MM.1S (cell line): ENCODE results near the gene MAGI3.

Experiments
- DNase-seq: peaks from one replicate; pipeline ENCODE4 v3.0.0-alpha.2; 2015
- H2AFZ ChIP-seq: fragments of 300-600 bp; sonication (generic); 2 replicates; pipeline ENCODE4 v1.6.0; 2016; ENCODE audit warnings: antibody characterized with exemption, low read length
- H3F3A ChIP-seq: fragments of 300-600 bp; sonication (generic); 2 replicates; pipeline ENCODE4 v1.6.1; 2016; ENCODE audit warnings: mild to moderate bottlenecking, antibody characterized with exemption, low read length, moderate library complexity, mixed read lengths; ENCODE audit not compliant: insufficient read depth
- H3K27ac ChIP-seq: fragments of 300-600 bp; sonication (generic); 2 replicates; pipeline ENCODE4 v1.5.1; 2016; ENCODE audit warnings: mild to moderate bottlenecking, low read length
- H3K27me3 ChIP-seq: fragments of 300-600 bp; sonication (generic); replicated peaks from 2 replicates; pipeline ENCODE4 v1.6.0; 2016; ENCODE audit warnings: low read length; ENCODE audit not compliant: insufficient read depth
- H3K36me3 ChIP-seq: fragments of 300-600 bp; sonication (generic); replicated peaks from 2 replicates; pipeline ENCODE4 v1.6.1; 2016; ENCODE audit warnings: mild to moderate bottlenecking, low read length, mixed read lengths; ENCODE audit not compliant: insufficient read depth
- H3K4me1 ChIP-seq: fragments of 300-600 bp; sonication (generic); 2 replicates; pipeline ENCODE4 v1.6.1; 2016; ENCODE audit warnings: low read length, mixed read lengths
- H3K4me2 ChIP-seq: fragments of 300-600 bp; sonication (generic); 2 replicates; pipeline ENCODE4 v1.6.0; 2016; ENCODE audit warnings: low read depth, low read length
- H3K4me3 ChIP-seq: fragments of 300-600 bp; sonication (generic); 2 replicates; pipeline ENCODE4 v1.5.1; 2016; ENCODE audit warnings: low read length, mixed read lengths
- H3K79me2 ChIP-seq: fragments of 300-600 bp; sonication (generic); 2 replicates; pipeline ENCODE4 v1.6.1; 2016; ENCODE audit warnings: mixed run types, low read length, mixed read lengths
- H3K9ac ChIP-seq: fragments of 300-600 bp; sonication (generic); 2 replicates; pipeline ENCODE4 v1.6.1; 2016; ENCODE audit warnings: low read length, mixed read lengths
- H3K9me2 ChIP-seq: fragments of 300-600 bp; sonication (generic); replicated peaks from 2 replicates; pipeline ENCODE4 v1.6.1; 2016; ENCODE audit warnings: mild to moderate bottlenecking, low read length, mixed read lengths; ENCODE audit not compliant: insufficient read depth
- H3K9me3 ChIP-seq: fragments of 300-600 bp; sonication (generic); replicated peaks from 2 replicates; pipeline ENCODE4 v1.6.1; 2016; ENCODE audit warnings: mild to moderate bottlenecking, low read length, mixed read lengths; ENCODE audit not compliant: insufficient read depth
- H4K20me1 ChIP-seq: fragments of 300-600 bp; sonication (generic); 2 replicates; pipeline ENCODE4 v1.6.1; 2016; ENCODE audit warnings: mild to moderate bottlenecking, low read length, moderate library complexity, mixed read lengths; ENCODE audit not compliant: insufficient read depth
- CTCF ChIP-seq: fragments of 300-600 bp; sonication (generic); IDR thresholded peaks from 2 replicates; pipeline ENCODE4 v1.5.1; 2016; ENCODE audit warnings: antibody characterized with exemption, low read length, mixed read lengths
- EZH2 ChIP-seq: fragments of 300-600 bp; sonication (generic); optimal IDR thresholded peaks from 2 replicates; pipeline ENCODE3; 2017; ENCODE audit warnings: low read depth, mild to moderate bottlenecking, antibody characterized with exemption, low read length, mixed read lengths
- EZH2phosphoT487 ChIP-seq: fragments of 300-600 bp; sonication (generic); IDR thresholded peaks from 2 replicates; pipeline ENCODE4 v1.6.1; 2018; ENCODE audit warnings: antibody characterized with exemption, low read length

The MAGI3 gene

GRCh38 chr1:113666126-113666525 lies 275.8 kb downstream of the MAGI3 start:
- Histone ChIP-seq H3K4me3 (no peak overlapping the region), H3K36me3 (no peaks in the 10 kb centered on the region), H3K27me3 (no peaks in the 10 kb centered on the region), H3K4me1 (no peaks in the 10 kb centered on the region), H3K9ac (no peak overlapping the region), H3K9me2 (no peaks in the 10 kb centered on the region), H4K20me1 (no peaks in the 10 kb centered on the region), H2AFZ (no peak overlapping the region), H3K9me3 (no peaks in the 10 kb centered on the region), H3K4me2 (no peak overlapping the region), H3K27ac (no peak overlapping the region), H3F3A (no peaks in the 10 kb centered on the region), H3K79me2 (no peaks in the 10 kb centered on the region)
- TF ChIP-seq EZH2phosphoT487 (no peak), CTCF (no peak), EZH2 (no peak)
- DNase-seq: no peak

GRCh38 chr1:113669988-113670387 lies 279.7 kb downstream of the MAGI3 start:
- no peaks in the 10 kb centered on the region for H3K27me3 ChIP-seq
- H3K9me2 ChIP-seq: no peaks in the 10 kb centered on the region
- no peaks in the 10 kb centered on the region for H3K79me2 ChIP-seq
- H4K20me1 ChIP-seq: no peaks in the 10 kb centered on the region
- H3K27ac ChIP-seq: no peak overlapping the region
- no peaks in the 10 kb centered on the region for H3F3A ChIP-seq
- TF ChIP-seq CTCF: no peak
- TF ChIP-seq EZH2: no peak
- no peak for TF ChIP-seq EZH2phosphoT487
- H3K36me3 ChIP-seq: no peaks in the 10 kb centered on the region
- H3K9ac ChIP-seq: no peak overlapping the region
- H3K9me3 ChIP-seq: no peaks in the 10 kb centered on the region
- H2AFZ ChIP-seq: no peak overlapping the region
- no peak overlapping the region for H3K4me3 ChIP-seq
- no peaks in the 10 kb centered on the region for H3K4me1 ChIP-seq
- no peak for DNase-seq
- H3K4me2 ChIP-seq: no peak overlapping the region

GRCh38 chr1:113670650-113671049 lies 280.3 kb downstream of the MAGI3 start:
- Histone ChIP-seq H3F3A (no peaks in the 10 kb centered on the region), H3K9me3 (no peaks in the 10 kb centered on the region), H3K27ac (no peak overlapping the region), H3K9ac (no peak overlapping the region), H3K36me3 (no peaks in the 10 kb centered on the region), H4K20me1 (no peaks in the 10 kb centered on the region), H3K4me3 (no peak overlapping the region), H3K9me2 (no peaks in the 10 kb centered on the region), H3K4me2 (no peak overlapping the region), H3K79me2 (no peaks in the 10 kb centered on the region), H3K27me3 (no peaks in the 10 kb centered on the region), H3K4me1 (no peaks in the 10 kb centered on the region), H2AFZ (no peak overlapping the region)
- DNase-seq: no peak
- TF ChIP-seq CTCF: no peak
- TF ChIP-seq EZH2phosphoT487: no peak
- no peak for TF ChIP-seq EZH2

- Histone ChIP-seq H3K4me2 (no peak overlapping the region), H3F3A (no peaks in the 10 kb centered on the region), H3K4me3 (no peak overlapping the region), H2AFZ (no peak overlapping the region), H3K36me3 (no peaks in the 10 kb centered on the region), H3K27me3 (no peaks in the 10 kb centered on the region), H3K9me2 (no peaks in the 10 kb centered on the region), H4K20me1 (no peaks in the 10 kb centered on the region), H3K79me2 (no peaks in the 10 kb centered on the region), H3K4me1 (no peaks in the 10 kb centered on the region), H3K9me3 (no peaks in the 10 kb centered on the region), H3K9ac (no peak overlapping the region), H3K27ac (no peak overlapping the region)
- no peak for TF ChIP-seq EZH2phosphoT487
- no peak for TF ChIP-seq CTCF
- no peak for TF ChIP-seq EZH2
- DNase-seq: no peak
Measured at GRCh38 chr1:113672491-113672890, 282.2 kb downstream of the MAGI3 start.
